Adipocyte (in vitro differentiated cells): ENCODE data around the gene SPANXA2.
"Not testable (repeated sequence)": the region's sequence is repeated elsewhere in the genome, so short reads cannot be mapped to it uniquely, and the experiment has no call there.

Source experiments
- DNase-seq: peaks from one replicate; pipeline ENCODE4 v3.0.0-alpha.2; 2015; ENCODE audit warnings: low read depth
- H3K27me3 ChIP-seq: replicated peaks from 2 replicates; pipeline ENCODE4 v1.7.0; 2013; ENCODE audit warnings: mild to moderate bottlenecking, low read length, moderate library complexity; ENCODE audit not compliant: control insufficient read depth, insufficient read depth
- H3K36me3 ChIP-seq: 2 replicates; pipeline ENCODE4 v1.7.0; 2013; ENCODE audit warnings: low read length, mild to moderate bottlenecking, moderate library complexity; ENCODE audit not compliant: control insufficient read depth, insufficient read depth, severe bottlenecking
- H3K4me1 ChIP-seq: 2 replicates; pipeline ENCODE4 v1.7.0; 2013; ENCODE audit warnings: mild to moderate bottlenecking, low read length, moderate library complexity; ENCODE audit not compliant: control insufficient read depth, insufficient read depth
- H3K4me3 ChIP-seq: 2 replicates; pipeline ENCODE4 v1.7.0; 2013; ENCODE audit warnings: mild to moderate bottlenecking, low read length, moderate library complexity
- H3K9ac ChIP-seq: 2 replicates; pipeline ENCODE4 v1.7.0; 2013; ENCODE audit warnings: mild to moderate bottlenecking, low read length, moderate library complexity
- H3K9me3 ChIP-seq: 2 replicates; pipeline ENCODE4 v1.7.0; 2013; ENCODE audit warnings: mild to moderate bottlenecking, low read length, moderate library complexity; ENCODE audit not compliant: control insufficient read depth

Gene SPANXA2

GRCh38 chrX:141589408-141589807 lies at the start of gene SPANXA2:
TSS of gene SPANXA2 (plus strand) at chrX:141589708. CDS start at chrX:141589768, 60 bp downstream.
- H3K36me3 ChIP-seq, H3K9ac ChIP-seq, H3K4me3 ChIP-seq, DNase-seq, H3K9me3 ChIP-seq, H3K27me3 ChIP-seq, H3K4me1 ChIP-seq: not testable (repeated sequence)

- H3K9ac ChIP-seq, H3K9me3 ChIP-seq, H3K4me3 ChIP-seq, DNase-seq, H3K36me3 ChIP-seq, H3K4me1 ChIP-seq, H3K27me3 ChIP-seq: not testable (repeated sequence)
These were observed 47.0 kb upstream of the SPANXA2 start for GRCh38 chrX:141542551-141542950.

GRCh38 chrX:141584638-141585037 lies 4.9 kb upstream of the SPANXA2 start, which contains the start of gene SPANXA1:
TSS of gene SPANXA1 (minus strand) at chrX:141584738. CDS start at chrX:141584678, 60 bp downstream.
- DNase-seq, H3K9me3 ChIP-seq, H3K27me3 ChIP-seq, H3K9ac ChIP-seq, H3K4me3 ChIP-seq, H3K4me1 ChIP-seq, H3K36me3 ChIP-seq: not testable (repeated sequence)

GRCh38 chrX:141609111-141609510 lies 19.6 kb downstream of the SPANXA2 start:
- H3K9me3 ChIP-seq = no peaks in the 10 kb centered on the region
- H3K36me3 ChIP-seq = no peaks in the 10 kb centered on the region
- H3K4me1 ChIP-seq = no peaks in the 10 kb centered on the region
- no peak overlapping the region for H3K9ac ChIP-seq
- no peak overlapping the region for H3K4me3 ChIP-seq
- DNase-seq = no peak
- no peaks in the 10 kb centered on the region for H3K27me3 ChIP-seq

GRCh38 chrX:141619336-141619735 lies 29.8 kb downstream of the SPANXA2 start:
- Histone ChIP-seq H3K4me3 (no peak overlapping the region), H3K27me3 (no peaks in the 10 kb centered on the region), H3K9ac (no peak overlapping the region), H3K9me3 (peaks cover 2% of the 10 kb centered on the region), H3K4me1 (no peaks in the 10 kb centered on the region), H3K36me3 (no peaks in the 10 kb centered on the region)
- DNase-seq = peak; percentile 42

GRCh38 chrX:141632124-141632523 lies 42.6 kb downstream of the SPANXA2 start:
- no peak overlapping the region for H3K4me3 ChIP-seq
- DNase-seq = peak; percentile 3
- H3K4me1 ChIP-seq = no peaks in the 10 kb centered on the region
- H3K9me3 ChIP-seq = peaks cover 1% of the 10 kb centered on the region
- H3K9ac ChIP-seq = no peak overlapping the region
- no peaks in the 10 kb centered on the region for H3K27me3 ChIP-seq
- no peaks in the 10 kb centered on the region for H3K36me3 ChIP-seq

GRCh38 chrX:141638550-141638949 lies 49.0 kb downstream of the SPANXA2 start:
- Histone ChIP-seq H3K4me1 (no peaks in the 10 kb centered on the region), H3K27me3 (no peaks in the 10 kb centered on the region), H3K4me3 (no peak overlapping the region), H3K9ac (no peak overlapping the region), H3K36me3 (no peaks in the 10 kb centered on the region), H3K9me3 (peaks cover 7% of the 10 kb centered on the region)
- no peak for DNase-seq
